ENCODE data around the gene PDLIM1.

Gene PDLIM1

GRCh38 chr10:95262763-95263518, 27.9 kb downstream of the PDLIM1 start:
- no peaks in the 10 kb centered on the region for H3K79me2 ChIP-seq (ENCODE audit: insufficient read depth, low read length)
- H3F3A ChIP-seq (ENCODE audit: insufficient read depth, low read length): no peaks in the 10 kb centered on the region
- TF ChIP-seq CTCF (IDR thresholded peaks at IDR 0.05; ENCODE audit: low read length): no peak
- TF ChIP-seq EZH2 (IDR thresholded peaks at IDR 0.05; ENCODE audit: borderline replicate concordance, low read length): no peak
- H3K9ac ChIP-seq (ENCODE audit: low read length): no peak overlapping the region
- no peaks in the 10 kb centered on the region for H4K20me1 ChIP-seq (ENCODE audit: insufficient read depth, low read length)
- no peak overlapping the region for H3K4me2 ChIP-seq (ENCODE audit: low read length)
- no peak overlapping the region for H3K4me3 ChIP-seq (ENCODE audit: low read depth, low read length, poor library complexity, severe bottlenecking)
- no peak overlapping the region for H3K27ac ChIP-seq (ENCODE audit: low read depth, low read length, poor library complexity, severe bottlenecking)
- H3K9me2 ChIP-seq (ENCODE audit: low read depth, low read length): no peaks in the 10 kb centered on the region
- H3K9me3 ChIP-seq (ENCODE audit: low read length): no peaks in the 10 kb centered on the region
- no peaks in the 10 kb centered on the region for H3K27me3 ChIP-seq (ENCODE audit: insufficient read depth, low read length)
- H3K4me1 ChIP-seq (ENCODE audit: insufficient read depth, low read length, severe bottlenecking): no peaks in the 10 kb centered on the region
- no peak overlapping the region for H2AFZ ChIP-seq (ENCODE audit: low read length)
- peaks cover 24% of the 10 kb centered on the region for H3K36me3 ChIP-seq (ENCODE audit: insufficient read depth, low read length)

GRCh38 chr10:95261926-95262325, 28.9 kb downstream of the PDLIM1 start:
- H3F3A ChIP-seq (ENCODE audit: insufficient read depth, low read length): no peaks in the 10 kb centered on the region
- no peak overlapping the region for H3K4me3 ChIP-seq (ENCODE audit: low read depth, low read length, poor library complexity, severe bottlenecking)
- no peaks in the 10 kb centered on the region for H3K4me1 ChIP-seq (ENCODE audit: insufficient read depth, low read length, severe bottlenecking)
- no peaks in the 10 kb centered on the region for H4K20me1 ChIP-seq (ENCODE audit: insufficient read depth, low read length)
- H3K4me2 ChIP-seq (ENCODE audit: low read length): no peak overlapping the region
- H3K27me3 ChIP-seq (ENCODE audit: insufficient read depth, low read length): no peaks in the 10 kb centered on the region
- H3K36me3 ChIP-seq (ENCODE audit: insufficient read depth, low read length): peaks cover 26% of the 10 kb centered on the region
- TF ChIP-seq EZH2 (IDR thresholded peaks at IDR 0.05; ENCODE audit: borderline replicate concordance, low read length) (no peak), CTCF (IDR thresholded peaks at IDR 0.05; ENCODE audit: low read length) (no peak)
- no peak overlapping the region for H3K27ac ChIP-seq (ENCODE audit: low read depth, low read length, poor library complexity, severe bottlenecking)
- H3K9me3 ChIP-seq (ENCODE audit: low read length): no peaks in the 10 kb centered on the region
- no peaks in the 10 kb centered on the region for H3K9me2 ChIP-seq (ENCODE audit: low read depth, low read length)
- no peak overlapping the region for H3K9ac ChIP-seq (ENCODE audit: low read length)
- no peaks in the 10 kb centered on the region for H3K79me2 ChIP-seq (ENCODE audit: insufficient read depth, low read length)
- no peak overlapping the region for H2AFZ ChIP-seq (ENCODE audit: low read length)

GRCh38 chr10:95260909-95261552, 29.8 kb downstream of the PDLIM1 start:
- Histone ChIP-seq H3K9me2 (ENCODE audit: low read depth, low read length) (no peaks in the 10 kb centered on the region), H3K36me3 (ENCODE audit: insufficient read depth, low read length) (peaks cover 26% of the 10 kb centered on the region), H3K9ac (ENCODE audit: low read length) (no peak overlapping the region), H3F3A (ENCODE audit: insufficient read depth, low read length) (no peaks in the 10 kb centered on the region), H3K4me2 (ENCODE audit: low read length) (no peak overlapping the region), H3K79me2 (ENCODE audit: insufficient read depth, low read length) (no peaks in the 10 kb centered on the region), H3K4me1 (ENCODE audit: insufficient read depth, low read length, severe bottlenecking) (no peaks in the 10 kb centered on the region), H3K9me3 (ENCODE audit: low read length) (no peaks in the 10 kb centered on the region), H3K27ac (ENCODE audit: low read depth, low read length, poor library complexity, severe bottlenecking) (no peak overlapping the region), H3K4me3 (ENCODE audit: low read depth, low read length, poor library complexity, severe bottlenecking) (no peak overlapping the region), H3K27me3 (ENCODE audit: insufficient read depth, low read length) (no peaks in the 10 kb centered on the region), H2AFZ (ENCODE audit: low read length) (no peak overlapping the region), H4K20me1 (ENCODE audit: insufficient read depth, low read length) (no peaks in the 10 kb centered on the region)
- no peak for TF ChIP-seq EZH2 (IDR thresholded peaks at IDR 0.05; ENCODE audit: borderline replicate concordance, low read length)
- no peak for TF ChIP-seq CTCF (IDR thresholded peaks at IDR 0.05; ENCODE audit: low read length)
